MCF 10A (cell line): Measurements from ENCODE around the gene PFN3. TPM values are rescaled to one million over a fixed set of nuclear protein-coding genes. Genes with fewer than 3 reads are reported as not detected.

Source experiments
- BruUV-seq: library from RNA; stranded (reverse); fragments of 400-500 nt; replicated peaks from 2 replicates; lab custom pipeline; 2021; lab: Mats Ljungman, UMichigan
- CTCF ChIA-PET: fragments of 300-600 bp; sonication (Branson Sonifier 250); formaldehyde crosslinking; extraction: SDS; loops from one replicate; lab custom pipeline; 2021; ENCODE audit warnings: antibody characterized with exemption, inconsistent platforms; lab: Yijun Ruan, JAX
- POLR2A ChIA-PET: fragments of 300-600, 350-650 bp; sonication (Branson Sonifier 250); formaldehyde crosslinking; extraction: SDS; loops from one replicate; lab custom pipeline; 2020; ENCODE audit warnings: antibody characterized with exemption, inconsistent platforms; lab: Yijun Ruan, JAX
- DNase-seq: peaks from one replicate; pipeline ENCODE4 v3.0.0-alpha.2; 2018; ENCODE audit not compliant: unreplicated experiment
- H3K27ac Mint-ChIP-seq: one replicate; pipeline ENCODE4 v1.8.0; 2022; ENCODE audit warnings: mild to moderate bottlenecking, low read depth, mixed read lengths; ENCODE audit not compliant: unreplicated experiment
- H3K27me3 Mint-ChIP-seq: one replicate; pipeline ENCODE4 v1.8.0; 2022; ENCODE audit warnings: mixed read lengths; ENCODE audit not compliant: insufficient read depth, unreplicated experiment
- H3K36me3 Mint-ChIP-seq: one replicate; pipeline ENCODE4 v1.8.0; 2022; ENCODE audit warnings: mild to moderate bottlenecking, moderate library complexity, mixed read lengths; ENCODE audit not compliant: insufficient read depth, unreplicated experiment
- H3K4me1 Mint-ChIP-seq: one replicate; pipeline ENCODE4 v1.8.0; 2022; ENCODE audit warnings: mixed read lengths; ENCODE audit not compliant: insufficient read depth, unreplicated experiment
- H3K4me3 Mint-ChIP-seq: one replicate; pipeline ENCODE4 v1.8.0; 2022; ENCODE audit warnings: mild to moderate bottlenecking, moderate library complexity, mixed read lengths; ENCODE audit not compliant: unreplicated experiment
- H3K9me3 Mint-ChIP-seq: one replicate; pipeline ENCODE4 v1.8.0; 2022; ENCODE audit warnings: mixed read lengths; ENCODE audit not compliant: unreplicated experiment
- CTCF ChIP-seq: fragments of 200-600 bp; IDR thresholded peaks from one replicate; pipeline ENCODE4 v1.8.0; 2022; ENCODE audit warnings: antibody characterized with exemption, mild to moderate bottlenecking; ENCODE audit not compliant: unreplicated experiment
- intact Hi-C: fragments of 100-400 bp; cut with micrococcal nuclease; formaldehyde crosslinking; loops from 2 replicates; pipeline ENCODE4 v1.14.1; 2022
- total RNA-seq: library from RNA; stranded (reverse); gene quantifications from 2 replicates; pipeline ENCODE4 v1.2.3, GENCODE V29; 2022

Gene PFN3
- total RNA-seq, 1 experiment from 2014 or later: not detected

GRCh38 chr5:177393990-177394389, 6.5 kb downstream of the PFN3 start:
- no peak for DNase-seq
- Mint-ChIP-seq H3K36me3 (no peaks in the 10 kb centered on the region), H3K27me3 (no peaks in the 10 kb centered on the region), H3K4me3 (no peak overlapping the region), H3K9me3 (no peaks in the 10 kb centered on the region), H3K27ac (no peak overlapping the region), H3K4me1 (peaks cover 22% of the 10 kb centered on the region)
- no TSS peak for BruUV-seq
- no peak for TF ChIP-seq CTCF
- intact Hi-C loops: no loop called here
- ChIA-PET POLR2A (interaction anchor here (5.7 kb wide), 1 partner anchor 60 kb away, joined by 90 read pairs; no protein-coding TSS in a partner anchor), CTCF (interaction anchor here (1.5 to 7.8 kb wide), 2 partner anchors 9 to 61 kb away, joined by 8 to 263 read pairs; partner anchors contain the start of gene PFN3)

- ChIA-PET POLR2A (interaction anchor here (0.7 to 5.7 kb wide), 4 partner anchors 9 to 61 kb away, joined by 3 to 90 read pairs (median 8); partner anchors contain the start of gene GRK6), CTCF (interaction anchor here (1.5 to 7.8 kb wide), 5 partner anchors 9 to 108 kb away, joined by 6 to 263 read pairs (median 107); partner anchors contain the start of genes PFN3 and PRR7)
- intact Hi-C loops: no loop called here
- no peaks in the 10 kb centered on the region for H3K9me3 Mint-ChIP-seq
- H3K36me3 Mint-ChIP-seq: no peaks in the 10 kb centered on the region
- H3K27ac Mint-ChIP-seq: no peak overlapping the region
- no peaks in the 10 kb centered on the region for H3K27me3 Mint-ChIP-seq
- TF ChIP-seq CTCF: no peak
- peaks cover 29% of the 10 kb centered on the region for H3K4me1 Mint-ChIP-seq
- H3K4me3 Mint-ChIP-seq: no peak overlapping the region
- DNase-seq: no peak
- no TSS peak for BruUV-seq
These were observed 7.2 kb downstream of the PFN3 start for GRCh38 chr5:177393206-177393765.

- CTCF ChIA-PET: interaction anchor here (1.5 to 7.8 kb wide), 5 partner anchors 10 to 109 kb away, joined by 6 to 263 read pairs (median 107); partner anchors contain the start of genes PFN3 and PRR7
- TF ChIP-seq CTCF: no peak
- POLR2A ChIA-PET: interaction anchor here (0.7 to 5.7 kb wide), 5 partner anchors 10 to 89 kb away, joined by 3 to 90 read pairs (median 4); partner anchors contain the start of genes GRK6, PRELID1 and RAB24
- Mint-ChIP-seq H3K9me3 (no peaks in the 10 kb centered on the region), H3K4me1 (peaks cover 33% of the 10 kb centered on the region), H3K27me3 (no peaks in the 10 kb centered on the region), H3K27ac (no peak overlapping the region), H3K4me3 (no peak overlapping the region), H3K36me3 (no peaks in the 10 kb centered on the region)
- DNase-seq: no peak
- BruUV-seq: no TSS peak
- intact Hi-C loops: no loop called here
These were observed 7.7 kb downstream of the PFN3 start for GRCh38 chr5:177392765-177393164.
